ENCODE measurements around the gene RIOX2.
A peak's percentile ranks its signal among the peaks of the same experiment; 100 is the strongest.

RIOX2 gene

DNA sequence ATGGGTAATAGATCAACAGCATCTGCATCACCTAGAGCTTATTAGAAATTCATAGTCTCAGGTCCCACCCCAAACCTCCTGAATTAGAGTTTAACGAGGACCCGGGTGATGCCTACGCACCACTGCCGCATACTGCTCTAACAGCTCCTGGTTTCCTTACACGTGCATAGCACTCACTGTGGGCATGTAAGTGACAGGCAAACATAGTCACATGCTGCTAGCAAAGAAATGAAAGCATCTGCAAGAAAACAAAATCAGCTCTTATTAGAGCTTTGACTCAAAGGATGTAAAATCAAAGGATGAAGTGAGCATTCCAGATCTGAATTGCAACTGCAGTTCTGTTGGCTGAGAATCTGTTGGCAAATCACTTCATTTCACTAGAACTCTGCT is 19.1 kb upstream of the RIOX2 start:
- DNase-seq (ENCODE audit: insufficient read length, low spot score) (no peak), FAIRE-seq (no peak)

DNA sequence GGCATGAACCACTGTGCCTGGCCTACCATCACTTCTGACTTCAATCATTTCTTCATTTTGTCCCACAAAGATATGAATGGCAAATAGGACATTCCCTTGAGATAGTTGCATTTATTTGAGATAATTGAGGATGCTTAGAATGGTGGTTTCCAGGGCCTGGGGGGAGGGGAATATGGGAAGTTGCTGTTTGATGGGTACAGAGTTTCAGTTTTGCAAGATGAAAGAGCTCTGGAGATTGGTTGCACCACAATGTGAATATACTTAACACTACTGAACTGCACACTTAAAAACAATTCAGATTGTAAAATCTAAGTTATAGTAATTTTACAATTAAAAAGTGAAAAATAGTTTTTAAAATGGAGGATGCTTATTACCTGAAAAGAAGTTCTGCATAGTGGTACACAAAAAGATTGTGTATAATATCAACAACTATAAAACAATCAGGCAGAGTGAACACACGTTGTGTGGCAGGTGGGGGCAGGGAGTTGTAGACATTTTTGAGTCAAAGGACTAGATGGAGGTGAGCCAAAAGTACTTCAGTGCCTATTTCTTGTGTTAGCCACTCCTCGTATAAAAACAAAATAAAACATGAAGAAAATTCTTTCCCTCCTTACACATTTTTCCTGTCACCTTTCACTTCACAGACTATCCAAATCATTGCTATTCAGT is 18.5 kb upstream of the RIOX2 start:
- DNase-seq (ENCODE audit: insufficient read length, low spot score) (no peak), FAIRE-seq (no peak)

DNA sequence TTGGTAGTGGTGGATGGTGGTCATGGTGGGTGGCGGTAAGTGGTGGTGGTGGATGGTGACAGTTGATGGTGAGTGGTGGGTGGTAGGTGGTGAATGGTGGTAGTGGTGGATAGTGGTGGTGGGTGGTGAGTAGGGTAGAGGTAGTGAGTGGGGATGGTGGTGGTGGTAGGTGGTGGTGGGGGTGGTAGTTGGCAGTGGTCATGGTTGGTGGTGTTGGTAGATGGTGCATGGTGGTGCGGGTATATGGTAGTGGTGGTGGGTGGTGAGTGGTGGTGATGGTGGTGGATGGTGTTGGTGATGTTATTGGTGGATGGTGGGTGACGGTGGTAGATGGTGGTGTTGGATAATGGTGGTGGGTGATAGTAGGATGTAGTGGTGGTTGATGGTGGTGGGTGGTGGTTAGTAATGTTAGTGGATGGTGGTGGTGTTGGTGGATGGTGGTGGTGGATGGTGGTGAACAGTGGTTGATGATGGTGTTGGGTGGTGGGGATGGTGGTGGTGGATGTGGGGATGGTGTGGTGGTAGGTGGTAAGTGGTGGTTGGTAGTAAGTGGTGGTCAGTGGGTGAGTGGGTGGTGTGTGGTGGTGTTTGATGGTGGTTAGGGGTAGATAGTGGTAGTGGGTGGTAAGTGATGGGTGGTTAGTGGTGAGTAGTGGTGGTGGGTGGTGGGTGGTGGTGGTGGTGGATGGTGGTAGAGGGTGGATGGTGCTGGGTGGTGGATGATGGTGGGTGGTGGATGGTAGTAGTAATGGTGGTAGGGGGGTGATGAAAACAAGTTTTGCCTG is 16.7 kb upstream of the RIOX2 start:
- FAIRE-seq: peak; percentile 94

GRCh38 chr3:97987306-97987705 is 15.1 kb upstream of the RIOX2 start:
- DNase-seq (ENCODE audit: insufficient read length, low spot score) (no peak), FAIRE-seq (no peak)

More for the DNA sequence above, 16.7 kb upstream of the RIOX2 start:
- DNase-seq (ENCODE audit: insufficient read length, low spot score): no peak

DNA sequence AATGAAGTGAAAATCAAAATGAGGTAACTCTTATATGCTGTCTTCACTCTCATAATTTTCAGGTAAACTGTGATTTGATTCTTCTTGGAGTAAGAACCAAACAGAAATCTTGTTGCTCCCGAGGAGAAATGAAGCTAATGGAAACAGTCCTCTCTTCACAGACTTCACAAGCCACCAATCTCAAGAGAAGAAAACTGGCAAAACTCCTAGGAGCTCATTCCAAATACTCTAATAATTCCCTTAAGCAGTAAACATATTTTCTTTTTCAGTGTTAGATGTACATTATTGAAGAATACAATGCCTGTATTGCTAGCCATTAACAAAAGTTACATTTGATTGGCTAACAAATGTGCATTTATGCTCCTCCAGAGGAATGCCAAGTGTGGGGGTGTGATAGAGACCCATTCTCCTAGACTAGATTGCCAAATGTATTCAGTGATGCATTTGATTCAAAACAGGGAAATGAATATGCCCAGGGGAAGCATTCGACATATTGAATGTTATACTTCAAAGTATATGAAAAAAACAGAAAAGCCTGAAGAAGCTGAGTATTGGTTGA is 11.8 kb upstream of the RIOX2 start:
- no peak for DNase-seq (ENCODE audit: insufficient read length, low spot score)
- no peak for FAIRE-seq

- no peak for DNase-seq (ENCODE audit: insufficient read length, low spot score)
Measured at GRCh38 chr3:97981886-97982285, 9.7 kb upstream of the RIOX2 start.

GRCh38 chr3:97979610-97980009 is 7.4 kb upstream of the RIOX2 start:
- DNase-seq (ENCODE audit: insufficient read length, low spot score) (no peak), FAIRE-seq (no peak)

More at GRCh38 chr3:97981886-97982285, 9.7 kb upstream of the RIOX2 start:
- no peak for FAIRE-seq

- FAIRE-seq: no peak
- DNase-seq (ENCODE audit: insufficient read length, low spot score): no peak
Measured at GRCh38 chr3:97975466-97975865, 3.2 kb upstream of the RIOX2 start.

DNA sequence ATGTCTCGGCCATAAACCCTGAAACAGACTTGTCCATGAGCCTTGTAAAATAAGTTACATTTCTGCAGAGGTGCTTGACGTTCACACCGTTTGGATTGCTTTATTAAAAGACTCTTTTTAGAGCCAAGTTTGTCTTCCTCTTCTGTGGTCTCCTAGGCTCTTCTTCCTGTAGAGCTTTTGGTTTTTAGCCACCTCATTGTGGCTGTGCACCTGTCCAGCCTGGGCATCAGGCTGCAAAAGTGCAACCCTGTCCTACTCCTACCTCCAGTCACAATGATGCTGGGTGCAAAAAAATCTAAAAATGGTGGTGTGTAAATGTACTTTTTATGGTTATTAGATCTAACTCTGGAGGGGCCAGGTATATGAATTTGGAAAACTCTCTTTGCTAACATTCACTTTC is 2.8 kb upstream of the RIOX2 start:
- FAIRE-seq (no peak), DNase-seq (ENCODE audit: insufficient read length, low spot score) (no peak)

DNA sequence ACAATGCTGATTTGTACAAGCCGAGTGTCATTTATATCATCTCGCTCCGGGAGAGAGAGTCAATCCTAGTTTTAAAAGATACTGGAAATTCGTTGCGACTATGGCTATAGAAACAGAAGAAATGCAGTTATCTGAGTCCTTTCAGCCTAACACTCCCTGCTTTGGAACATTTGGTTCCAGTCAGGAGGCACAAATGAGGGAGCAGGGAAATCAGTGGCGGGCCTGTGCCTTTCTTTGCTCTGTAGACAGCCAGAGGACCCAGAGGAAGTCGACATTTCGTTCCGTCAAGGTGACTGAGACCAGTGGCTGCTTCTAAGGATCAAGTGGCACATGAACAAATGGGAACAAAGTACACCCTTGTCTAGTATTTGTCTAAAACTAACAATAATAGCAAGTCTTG is 745 bp upstream of the RIOX2 start:
- FAIRE-seq: no peak

GRCh38 chr3:97970956-97971620 is 1.1 kb downstream of the RIOX2 start:
- no peak for FAIRE-seq
- no peak for DNase-seq (ENCODE audit: insufficient read length, low spot score)

More for the DNA sequence above, 745 bp upstream of the RIOX2 start:
- no peak for DNase-seq (ENCODE audit: insufficient read length, low spot score)

DNA sequence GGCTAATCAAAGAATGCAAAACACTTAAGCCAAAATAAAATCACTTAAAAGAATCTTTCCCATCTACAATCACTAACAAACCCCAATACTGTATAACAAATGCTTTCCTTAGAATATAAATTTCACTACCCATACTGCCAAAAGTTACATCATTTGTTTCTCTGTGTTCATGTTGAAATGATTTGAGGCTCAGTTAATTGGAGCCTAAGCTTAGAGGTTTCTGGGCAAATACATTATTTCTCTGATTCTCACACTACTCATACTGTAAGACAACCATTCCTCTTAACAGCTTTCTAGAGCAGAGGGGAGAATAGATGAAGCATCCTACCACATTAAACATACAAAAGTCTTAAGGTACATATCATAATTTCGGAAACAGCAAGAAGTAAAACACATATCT is 2.1 kb downstream of the RIOX2 start:
- DNase-seq (ENCODE audit: insufficient read length, low spot score) (no peak), FAIRE-seq (no peak)

- DNase-seq (ENCODE audit: insufficient read length, low spot score): no peak
- no peak for FAIRE-seq
Measured at GRCh38 chr3:97969541-97969940, 2.7 kb downstream of the RIOX2 start.

GRCh38 chr3:97968376-97968775 is 3.9 kb downstream of the RIOX2 start:
- FAIRE-seq: no peak

GRCh38 chr3:97967966-97968365 is 4.3 kb downstream of the RIOX2 start:
- no peak for FAIRE-seq

More at GRCh38 chr3:97968376-97968775, 3.9 kb downstream of the RIOX2 start:
- no peak for DNase-seq (ENCODE audit: insufficient read length, low spot score)

GRCh38 chr3:97960993-97961766 is 11.1 kb downstream of the RIOX2 start:
- no peak for DNase-seq (ENCODE audit: insufficient read length, low spot score)
- FAIRE-seq: no peak

More at GRCh38 chr3:97967966-97968365, 4.3 kb downstream of the RIOX2 start:
- DNase-seq (ENCODE audit: insufficient read length, low spot score): no peak

DNA sequence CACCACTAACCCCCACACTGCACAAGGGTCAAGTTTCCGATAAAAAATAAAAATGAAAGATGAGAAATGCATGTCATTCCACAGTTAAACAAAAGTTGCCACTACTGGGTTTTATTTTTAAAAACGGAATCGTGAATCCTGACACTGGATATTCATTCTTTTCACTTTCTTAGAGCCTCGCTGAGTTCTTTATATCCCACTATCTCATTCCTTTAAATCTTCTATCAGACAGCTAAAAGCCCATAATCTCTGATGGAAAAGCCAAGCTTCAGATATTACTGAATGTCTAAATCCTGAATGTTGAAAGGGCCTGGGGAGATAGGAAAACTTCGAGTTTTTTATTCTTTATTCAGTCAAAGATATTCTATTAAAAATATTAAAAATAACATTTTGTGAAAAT is 11.7 kb downstream of the RIOX2 start:
- DNase-seq (ENCODE audit: insufficient read length, low spot score) (no peak), FAIRE-seq (no peak)

DNA sequence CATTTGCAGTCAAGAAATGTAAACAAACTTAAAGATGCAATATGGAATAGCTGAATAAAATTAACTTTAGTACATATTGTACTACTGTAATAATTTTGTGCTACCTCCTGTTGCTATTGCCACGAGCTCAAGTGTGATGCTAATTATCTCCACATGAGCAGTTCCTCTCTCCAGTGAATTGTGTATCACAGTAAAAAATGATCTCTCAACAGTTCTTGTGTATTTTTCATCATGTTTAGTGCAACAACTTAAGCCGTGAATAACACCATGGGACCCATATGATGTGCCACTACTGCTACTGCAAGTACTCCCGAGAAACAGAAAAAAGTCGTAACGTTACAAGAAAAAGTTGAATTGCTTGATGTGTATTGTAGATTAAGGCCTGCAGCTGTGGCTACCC is 12.4 kb downstream of the RIOX2 start:
- FAIRE-seq (no peak), DNase-seq (ENCODE audit: insufficient read length, low spot score) (no peak)

DNA sequence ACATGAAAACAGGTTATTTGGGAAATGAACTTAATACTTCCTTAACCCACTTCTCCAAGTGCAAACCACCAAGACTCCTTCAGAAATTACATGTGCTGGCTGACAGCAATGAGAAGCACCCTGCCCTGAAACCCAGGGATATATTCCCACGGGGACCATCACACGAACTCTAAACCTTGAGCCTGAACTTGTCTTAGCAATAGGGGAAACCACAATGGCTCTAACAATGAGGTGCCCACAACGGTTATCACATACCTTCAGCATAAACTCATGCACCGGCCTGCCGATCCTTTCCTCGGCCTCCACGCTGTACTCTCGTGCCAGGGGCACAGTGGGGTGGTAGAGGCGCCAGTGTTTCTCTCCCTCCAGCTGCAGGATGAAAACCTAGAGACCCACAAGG is 13.4 kb downstream of the RIOX2 start:
- no peak for FAIRE-seq
- DNase-seq (ENCODE audit: insufficient read length, low spot score): no peak

DNA sequence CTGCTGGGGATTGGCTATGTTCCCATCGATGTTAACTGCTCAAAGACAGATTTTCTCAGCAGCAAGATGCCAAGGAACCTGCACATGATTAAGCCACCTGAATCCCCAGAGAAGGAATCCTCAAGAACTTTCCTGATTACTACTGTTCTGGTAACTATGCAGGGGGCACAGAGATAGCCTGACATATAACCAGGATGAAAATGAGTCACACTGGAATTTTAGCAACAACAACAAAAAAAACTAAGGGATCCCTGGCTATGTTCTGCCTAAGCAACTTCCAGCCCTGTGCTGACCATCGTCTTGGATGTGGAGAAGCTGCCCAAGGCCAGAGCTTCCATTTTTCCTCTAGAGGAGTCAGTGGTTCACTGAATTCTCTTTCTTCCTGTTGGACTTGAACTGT is 13.8 kb downstream of the RIOX2 start:
- FAIRE-seq: no peak
- no peak for DNase-seq (ENCODE audit: insufficient read length, low spot score)
